ENCODE results near the gene CCDC9B.

Gene CCDC9B

GRCh38 chr15:40289140-40289775 lies 51.5 kb downstream of the CCDC9B start:
- ATAC-seq, result no peak
- DNase-seq, result no peak

- no peak for ATAC-seq
Measured at GRCh38 chr15:40287968-40288367, 52.8 kb downstream of the CCDC9B start.

GRCh38 chr15:40287505-40287904 lies 53.2 kb downstream of the CCDC9B start:
- no peak for DNase-seq

More at GRCh38 chr15:40287968-40288367, 52.8 kb downstream of the CCDC9B start:
- DNase-seq, result no peak

GRCh38 chr15:40286794-40287193 lies 53.9 kb downstream of the CCDC9B start:
- DNase-seq (no peak), ATAC-seq (no peak)

More at GRCh38 chr15:40287505-40287904, 53.2 kb downstream of the CCDC9B start:
- ATAC-seq, result no peak

GRCh38 chr15:40286061-40286532 lies 54.6 kb downstream of the CCDC9B start:
- no peak for ATAC-seq

GRCh38 chr15:40285554-40286011 lies 55.2 kb downstream of the CCDC9B start:
- DNase-seq (no peak), ATAC-seq (no peak)

More at GRCh38 chr15:40286061-40286532, 54.6 kb downstream of the CCDC9B start:
- DNase-seq, result no peak

GRCh38 chr15:40285151-40285550 lies 55.6 kb downstream of the CCDC9B start:
- DNase-seq (no peak), ATAC-seq (no peak)

- DNase-seq (no peak), ATAC-seq (no peak)
Measured at GRCh38 chr15:40283615-40284300, 57.0 kb downstream of the CCDC9B start.

GRCh38 chr15:40282869-40283614 lies 57.7 kb downstream of the CCDC9B start, which contains the start of gene ANKRD63:
TSS of gene ANKRD63 (minus strand) at chr15:40283064. CDS start at chr15:40282586, 478 bp downstream.
- DNase-seq (peak; percentile 51), ATAC-seq (peak; percentile 26)

- DNase-seq (peak; percentile 67), ATAC-seq (peak; percentile 63)
Measured at GRCh38 chr15:40282147-40282868, 58.4 kb downstream of the CCDC9B start.

GRCh38 chr15:40281801-40282146 lies 59.0 kb downstream of the CCDC9B start:
- ATAC-seq (no peak), DNase-seq (no peak)

All from stimulated activated naive CD8-positive, alpha-beta T cell treated with anti-CD3 and anti-CD28 coated beads, Interleukin-15, Interleukin-2, amounts not matched to agents 100 U/mL and 50 U/mL, for 24 hours (primary cell).